Large intestine (tissue), 3 donors: Measurements from ENCODE around the gene ARHGAP24. TPM values are rescaled to one million over a fixed set of nuclear protein-coding genes. Genes with fewer than 3 reads are reported as not detected.
"Not testable (repeated sequence)": the region's sequence is repeated elsewhere in the genome, so short reads cannot be mapped to it uniquely, and the experiment has no call there.

Experiments
- DNase-seq, 2 donors: peaks; one replicate each; pipeline versions ENCODE4 v3.0.0 to v3.0.0-alpha.2; 2013
- H3K27ac ChIP-seq: one replicate; pipeline ENCODE4 v1.5.1; 2013; ENCODE audit warnings: low read length
- H3K27me3 ChIP-seq: 2 replicates; pipeline ENCODE4 v1.6.1; 2013; ENCODE audit warnings: low read length; ENCODE audit not compliant: control insufficient read depth, insufficient read depth
- H3K36me3 ChIP-seq: 2 replicates; pipeline ENCODE4 v1.6.1; 2013; ENCODE audit warnings: low read length; ENCODE audit not compliant: control insufficient read depth, insufficient read depth
- H3K4me1 ChIP-seq: one replicate; pipeline ENCODE4 v1.6.1; 2013; ENCODE audit warnings: low read length; ENCODE audit not compliant: control insufficient read depth, insufficient read depth
- H3K4me3 ChIP-seq: one replicate; pipeline ENCODE4 v1.5.1; 2013; ENCODE audit warnings: low read length
- H3K9me3 ChIP-seq: one replicate; pipeline ENCODE4 v1.6.1; 2013; ENCODE audit warnings: mild to moderate bottlenecking, low read depth, low read length, moderate library complexity; ENCODE audit not compliant: control insufficient read depth
- WGBS: methylation state at CpG from one replicate; pipeline ENCODE4 v1.1.5; 2013; ENCODE audit warnings: low lambda C conversion rate; ENCODE audit not compliant: insufficient coverage; 5-methylcytosine and 5-hydroxymethylcytosine counted together
- polyA plus RNA-seq: library from polyadenylated mRNA; unstranded; fragments of 120-200 nt; gene quantifications from one replicate; pipeline ENCODE4 v1.2.1, GENCODE V29; 2013

Gene ARHGAP24
- polyA plus RNA-seq, 1 donor = 6.7 TPM

GRCh38 chr4:85870298-85871083 is 395.5 kb downstream of the ARHGAP24 start:
- Histone ChIP-seq H3K27me3 (no peaks in the 10 kb centered on the region), H3K4me3 (no peak overlapping the region), H3K27ac (no peak overlapping the region), H3K36me3 (no peaks in the 10 kb centered on the region), H3K9me3 (no peaks in the 10 kb centered on the region), H3K4me1 (no peaks in the 10 kb centered on the region)
- WGBS = 29% methylated on average over 2 of the region's 2 CpGs
- no peak for DNase-seq

DNA sequence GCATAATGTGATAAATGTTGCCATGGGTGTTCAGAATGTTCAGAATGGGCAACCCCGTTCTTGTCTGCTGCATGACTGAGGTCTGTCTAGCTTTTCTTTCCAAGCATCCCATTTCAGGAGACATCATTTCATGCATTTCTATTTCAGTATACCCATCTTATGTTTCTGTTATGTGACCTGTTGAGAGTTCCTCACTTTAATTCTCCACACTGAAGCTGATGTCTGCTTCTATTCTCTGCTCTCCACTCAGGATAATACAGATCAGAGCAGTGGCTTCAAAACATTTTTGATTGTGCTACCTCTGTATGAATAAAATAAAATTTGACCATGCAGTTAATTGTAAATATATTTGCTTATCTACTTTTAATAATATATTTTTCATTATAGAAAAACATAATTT is 398.6 kb downstream of the ARHGAP24 start:
- H3K36me3 ChIP-seq = no peaks in the 10 kb centered on the region
- no CpG with 5 or more reads among the region's 1 CpG for WGBS
- no peak overlapping the region for H3K4me3 ChIP-seq
- no peaks in the 10 kb centered on the region for H3K4me1 ChIP-seq
- H3K27ac ChIP-seq = no peak overlapping the region
- H3K9me3 ChIP-seq = no peaks in the 10 kb centered on the region
- no peak for DNase-seq
- H3K27me3 ChIP-seq = no peaks in the 10 kb centered on the region

- H3K36me3 ChIP-seq = no peaks in the 10 kb centered on the region
- no peaks in the 10 kb centered on the region for H3K4me1 ChIP-seq
- no peaks in the 10 kb centered on the region for H3K9me3 ChIP-seq
- DNase-seq = no peak
- no peak overlapping the region for H3K4me3 ChIP-seq
- H3K27ac ChIP-seq = no peak overlapping the region
- no CpG with 5 or more reads among the region's 3 CpGs for whole genome bisulfite sequencing
- no peaks in the 10 kb centered on the region for H3K27me3 ChIP-seq
These were observed 404.6 kb downstream of the ARHGAP24 start for GRCh38 chr4:85879518-85879917.

- DNase-seq = no peak
- Histone ChIP-seq H3K4me1 (no peaks in the 10 kb centered on the region), H3K9me3 (no peaks in the 10 kb centered on the region), H3K36me3 (no peaks in the 10 kb centered on the region), H3K27me3 (no peaks in the 10 kb centered on the region), H3K4me3 (no peak overlapping the region), H3K27ac (no peak overlapping the region)
- WGBS = no CpG with 5 or more reads among the region's 1 CpG
These were observed 408.2 kb downstream of the ARHGAP24 start for GRCh38 chr4:85883180-85883579.

- Histone ChIP-seq H3K4me3 (no peak overlapping the region), H3K27ac (no peak overlapping the region), H3K36me3 (no peaks in the 10 kb centered on the region), H3K9me3 (no peaks in the 10 kb centered on the region), H3K27me3 (no peaks in the 10 kb centered on the region), H3K4me1 (no peaks in the 10 kb centered on the region)
- WGBS = no CpG with 5 or more reads among the region's 2 CpGs
- DNase-seq = no peak
These were observed 409.3 kb downstream of the ARHGAP24 start for GRCh38 chr4:85884251-85884650.

- H3K9me3 ChIP-seq = no peaks in the 10 kb centered on the region
- 86% methylated on average over 1 of the region's 1 CpG for WGBS
- no peak for DNase-seq
- no peak overlapping the region for H3K27ac ChIP-seq
- H3K36me3 ChIP-seq = no peaks in the 10 kb centered on the region
- H3K27me3 ChIP-seq = no peaks in the 10 kb centered on the region
- H3K4me3 ChIP-seq = no peak overlapping the region
- peaks cover 4% of the 10 kb centered on the region for H3K4me1 ChIP-seq
These were observed 411.7 kb downstream of the ARHGAP24 start for GRCh38 chr4:85886665-85887064.

- DNase-seq = no peak
- peaks cover 4% of the 10 kb centered on the region for H3K4me1 ChIP-seq
- no peak overlapping the region for H3K4me3 ChIP-seq
- H3K27ac ChIP-seq = no peak overlapping the region
- H3K9me3 ChIP-seq = no peaks in the 10 kb centered on the region
- H3K36me3 ChIP-seq = no peaks in the 10 kb centered on the region
- H3K27me3 ChIP-seq = no peaks in the 10 kb centered on the region
- WGBS = 100% methylated on average over 2 of the region's 3 CpGs
These were observed 414.4 kb downstream of the ARHGAP24 start for GRCh38 chr4:85889314-85889713.

DNA sequence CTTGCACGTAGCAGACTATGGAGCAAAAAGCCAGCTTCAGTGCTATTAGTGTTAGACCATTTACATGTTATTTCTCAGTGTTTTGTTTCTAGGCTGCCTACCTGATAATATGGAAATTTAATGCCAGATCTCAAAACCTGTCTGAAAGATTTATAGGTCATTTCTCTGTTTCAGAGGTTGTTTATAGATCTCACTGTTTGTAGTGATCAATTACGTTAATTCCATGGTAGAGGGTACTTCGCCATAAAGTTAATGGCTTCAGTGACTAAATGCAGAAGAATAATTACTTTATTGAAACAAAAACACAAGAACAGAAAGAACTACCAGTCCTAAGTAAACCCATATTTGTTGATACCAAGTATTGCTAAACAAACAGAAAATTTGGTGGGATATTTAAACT is 420.8 kb downstream of the ARHGAP24 start:
- H3K36me3 ChIP-seq = no peaks in the 10 kb centered on the region
- WGBS = no CpG with 5 or more reads among the region's 3 CpGs
- no peak for DNase-seq
- no peak overlapping the region for H3K4me3 ChIP-seq
- no peaks in the 10 kb centered on the region for H3K9me3 ChIP-seq
- no peaks in the 10 kb centered on the region for H3K27me3 ChIP-seq
- H3K27ac ChIP-seq = no peak overlapping the region
- no peaks in the 10 kb centered on the region for H3K4me1 ChIP-seq

DNA sequence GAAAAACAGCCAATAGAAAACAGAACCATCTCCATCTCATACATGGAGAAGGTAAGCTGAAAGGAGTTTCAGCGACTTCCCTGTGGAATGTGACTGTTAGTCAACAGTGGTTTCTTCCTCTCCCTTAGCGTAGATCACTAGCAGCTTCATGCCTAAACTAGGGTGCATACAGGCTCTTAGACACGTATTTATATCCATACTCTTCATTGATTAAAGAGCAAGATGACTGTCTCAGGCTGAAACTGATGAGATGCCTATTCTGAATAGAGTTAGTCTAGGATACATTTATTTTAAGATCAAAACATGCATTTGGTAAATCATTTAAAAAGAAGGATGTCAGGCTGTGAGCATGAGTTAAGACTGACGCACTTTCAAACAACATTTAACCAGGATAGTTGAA is 423.3 kb downstream of the ARHGAP24 start:
- no peak overlapping the region for H3K27ac ChIP-seq
- DNase-seq = no peak
- H3K36me3 ChIP-seq = no peaks in the 10 kb centered on the region
- no peak overlapping the region for H3K4me3 ChIP-seq
- H3K9me3 ChIP-seq = no peaks in the 10 kb centered on the region
- no peaks in the 10 kb centered on the region for H3K4me1 ChIP-seq
- 100% methylated on average over 1 of the region's 4 CpGs for WGBS
- no peaks in the 10 kb centered on the region for H3K27me3 ChIP-seq

GRCh38 chr4:85901500-85901899 is 426.6 kb downstream of the ARHGAP24 start:
- no peaks in the 10 kb centered on the region for H3K36me3 ChIP-seq
- H3K27ac ChIP-seq = no peak overlapping the region
- peak in 1 of 2 donors; percentile 13 for DNase-seq
- H3K4me1 ChIP-seq = no peaks in the 10 kb centered on the region
- no peaks in the 10 kb centered on the region for H3K27me3 ChIP-seq
- H3K9me3 ChIP-seq = no peaks in the 10 kb centered on the region
- no peak overlapping the region for H3K4me3 ChIP-seq

DNA sequence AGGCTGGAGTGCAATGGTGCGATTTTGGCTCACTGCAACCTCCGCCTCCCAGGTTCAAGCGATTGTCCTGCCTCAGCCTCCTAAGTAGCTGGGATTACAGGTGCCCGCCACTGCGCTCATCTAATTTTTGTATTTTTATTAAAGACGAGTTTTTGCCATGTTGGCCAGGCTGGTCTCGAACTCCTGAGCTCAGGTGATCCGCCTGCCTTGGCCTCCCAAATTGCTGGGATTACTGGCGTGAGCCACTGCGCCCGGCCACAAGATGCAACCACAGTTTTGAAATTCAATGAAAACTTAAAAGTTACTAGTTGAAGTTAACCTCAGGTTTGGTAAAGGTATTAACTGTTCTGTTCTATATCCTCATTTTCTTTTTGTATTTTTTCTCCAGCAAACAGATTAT is 427.7 kb downstream of the ARHGAP24 start:
- DNase-seq, H3K27me3 ChIP-seq, H3K36me3 ChIP-seq, H3K27ac ChIP-seq, H3K4me1 ChIP-seq, H3K4me3 ChIP-seq, H3K9me3 ChIP-seq: not testable (repeated sequence)
- WGBS = 100% methylated on average over 3 of the region's 11 CpGs
